ENCODE data around the gene MYADML2. TPM values are rescaled to one million over a fixed set of nuclear protein-coding genes. Genes with fewer than 3 reads are reported as not detected.

Gene MYADML2
- total RNA-seq, 2 experiments from 2014 or later: 0.19 TPM; not detected in 1

GRCh38 chr17:81973432-81973831, 26.4 kb upstream of the MYADML2 start:
- intact Hi-C loops (cut with micrococcal nuclease; ENCODE audit: unreplicated experiment): no loop called here
- POLR2A ChIA-PET: no interaction called here
- Histone ChIP-seq H3K4me3 (ENCODE audit: low read depth, low read length, poor library complexity, severe bottlenecking) (no peak overlapping the region), H3K9me3 (ENCODE audit: low read length) (peaks cover 9% of the 10 kb centered on the region; the same call in 1 of the 2 replicates), H3K79me2 (ENCODE audit: insufficient read depth, low read depth, low read length) (peaks cover 6% of the 10 kb centered on the region; the same call in 1 of the 2 replicates), H3K27ac (ENCODE audit: low read depth, low read length, poor library complexity, severe bottlenecking) (no peak overlapping the region), H3K4me2 (ENCODE audit: low read length) (no peak overlapping the region), H2AFZ (ENCODE audit: low read length) (no peak overlapping the region), H3K36me3 (ENCODE audit: insufficient read depth, low read length) (no peaks in the 10 kb centered on the region), H3K4me1 (ENCODE audit: insufficient read depth, low read length, poor library complexity, severe bottlenecking) (peaks cover 18% of the 10 kb centered on the region), H3K9me2 (ENCODE audit: insufficient read depth, low read length) (no peaks in the 10 kb centered on the region), H4K20me1 (ENCODE audit: insufficient read depth, low read length) (no peaks in the 10 kb centered on the region)
- BruUV-seq (replicated peaks): no TSS peak
- CTCF ChIA-PET (ENCODE audit: unreplicated experiment): no interaction called here
- TF ChIP-seq CTCF (conservative IDR thresholded peaks at IDR 0.05; ENCODE audit: low read length) (no peak), EZH2phosphoT487 (IDR thresholded peaks at IDR 0.05; ENCODE audit: borderline replicate concordance, low read depth, low read length) (no peak)
- no peak for DNase-seq (ENCODE audit: low spot score)

GRCh38 chr17:81968850-81969812, 22.1 kb upstream of the MYADML2 start:
- H3K9me2 ChIP-seq (ENCODE audit: insufficient read depth, low read length): no peaks in the 10 kb centered on the region
- H3K27ac ChIP-seq (ENCODE audit: low read depth, low read length, poor library complexity, severe bottlenecking): no peak overlapping the region
- H3K79me2 ChIP-seq (ENCODE audit: insufficient read depth, low read depth, low read length): no peaks in the 10 kb centered on the region
- no peaks in the 10 kb centered on the region for H4K20me1 ChIP-seq (ENCODE audit: insufficient read depth, low read length)
- peaks cover 29% of the 10 kb centered on the region for H3K4me1 ChIP-seq (ENCODE audit: insufficient read depth, low read length, poor library complexity, severe bottlenecking)
- peaks cover 9% of the 10 kb centered on the region; the same call in 1 of the 2 replicates for H3K9me3 ChIP-seq (ENCODE audit: low read length)
- H2AFZ ChIP-seq (ENCODE audit: low read length): peak overlapping the region; percentile 69; the same call in 1 of the 2 replicates
- BruUV-seq (replicated peaks): no TSS peak
- DNase-seq (ENCODE audit: low spot score): no peak
- no peaks in the 10 kb centered on the region for H3K36me3 ChIP-seq (ENCODE audit: insufficient read depth, low read length)
- TF ChIP-seq CTCF (conservative IDR thresholded peaks at IDR 0.05; ENCODE audit: low read length) (no peak), EZH2phosphoT487 (IDR thresholded peaks at IDR 0.05; ENCODE audit: borderline replicate concordance, low read depth, low read length) (no peak)
- H3K4me3 ChIP-seq (ENCODE audit: low read depth, low read length, poor library complexity, severe bottlenecking): no peak overlapping the region
- ChIA-PET POLR2A (interaction anchor here (0.5 to 2.1 kb wide), 3 partner anchors 8 to 398 kb away, joined by 5 to 7 read pairs (median 6); no protein-coding TSS in a partner anchor), CTCF (ENCODE audit: unreplicated experiment) (interaction anchor here (0.5 kb wide), 1 partner anchor 27 kb away, joined by 3 read pairs; no protein-coding TSS in a partner anchor)
- intact Hi-C loops (cut with micrococcal nuclease; ENCODE audit: unreplicated experiment): loop anchor here (1.0 to 5.0 kb wide), 3 partner anchors 8 to 133 kb away; partner anchors contain the start of genes ALYREF, ANAPC11 and ASPSCR1
- H3K4me2 ChIP-seq (ENCODE audit: low read length): no peak overlapping the region
